ENCODE measurements around the gene TRIM28.

TRIM28 gene

DNA sequence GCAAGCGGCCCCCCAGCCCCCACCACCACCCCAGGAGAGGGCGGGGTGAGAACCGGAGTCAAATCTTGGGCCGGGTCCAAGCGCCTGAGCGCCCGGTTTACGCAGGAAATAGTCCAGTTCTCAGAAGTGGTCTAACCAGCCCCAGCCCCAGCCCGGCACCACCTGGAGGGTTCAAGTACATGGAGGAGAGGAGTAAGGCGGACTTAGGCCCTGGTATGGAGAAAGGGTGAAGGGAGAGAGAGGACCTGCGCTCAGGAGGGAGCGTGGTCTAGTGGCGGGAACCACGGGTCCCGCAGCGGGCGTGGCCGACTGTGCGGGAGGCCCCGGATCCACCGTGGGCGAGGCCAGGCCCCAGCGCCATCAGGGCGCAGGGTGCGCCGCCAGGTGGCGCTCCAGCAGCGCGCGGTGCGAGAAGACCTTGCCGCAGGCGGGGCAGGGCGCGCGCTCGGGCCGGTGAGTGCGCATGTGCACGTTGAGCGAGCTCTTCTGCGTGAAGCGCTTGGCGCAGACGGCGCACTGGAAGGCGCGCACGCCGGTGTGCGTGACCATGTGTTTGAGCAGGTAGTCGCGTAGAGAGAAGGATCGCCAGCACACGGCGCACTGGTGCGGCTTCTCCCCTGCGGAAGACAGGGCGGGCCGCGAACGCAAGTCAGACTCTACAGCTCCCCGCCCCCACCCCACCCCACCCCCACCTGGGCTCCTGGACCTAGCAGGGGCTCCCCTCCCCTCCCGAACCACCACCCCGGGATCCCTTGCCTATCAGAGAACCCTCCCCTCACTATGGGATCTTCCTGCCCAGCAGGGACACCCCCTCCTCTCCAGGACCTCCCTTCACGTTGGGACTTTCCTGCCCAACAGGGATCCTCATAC lies 29.9 kb upstream of the TRIM28 start:
- 0 out of 2 replicates have a peak, but pooled peaks have one; percentile 40 for TF ChIP-seq EP300 (IDR thresholded peaks at IDR 0.05; ENCODE audit: borderline replicate concordance)
- peak; percentile 49; the same call in 1 of the 2 replicates for TF ChIP-seq EGR1 (IDR thresholded peaks at IDR 0.05)
- TF ChIP-seq, protein P1, sequence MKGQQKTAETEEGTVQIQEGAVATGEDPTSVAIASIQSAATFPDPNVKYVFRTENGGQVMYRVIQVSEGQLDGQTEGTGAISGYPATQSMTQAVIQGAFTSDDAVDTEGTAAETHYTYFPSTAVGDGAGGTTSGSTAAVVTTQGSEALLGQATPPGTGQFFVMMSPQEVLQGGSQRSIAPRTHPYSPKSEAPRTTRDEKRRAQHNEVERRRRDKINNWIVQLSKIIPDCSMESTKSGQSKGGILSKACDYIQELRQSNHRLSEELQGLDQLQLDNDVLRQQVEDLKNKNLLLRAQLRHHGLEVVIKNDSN (IDR thresholded peaks at IDR 0.05), result peak; percentile 57; the same call in 1 of the 2 replicates
- TF ChIP-seq YY1 (IDR thresholded peaks at IDR 0.05; ENCODE audit: low read depth), result peak; percentile 81
- no peak for TF ChIP-seq TAF1 (IDR thresholded peaks at IDR 0.05; ENCODE audit: low read depth)
- peak; percentile 67; the same call in 1 of the 2 replicates for TF ChIP-seq RAD21 (IDR thresholded peaks at IDR 0.05; ENCODE audit: low read depth)
- TF ChIP-seq ZBTB7A (IDR thresholded peaks at IDR 0.05; ENCODE audit: low read depth), result 0 out of 2 replicates have a peak, but pooled peaks have one; percentile 18
- TF ChIP-seq, protein P2, sequence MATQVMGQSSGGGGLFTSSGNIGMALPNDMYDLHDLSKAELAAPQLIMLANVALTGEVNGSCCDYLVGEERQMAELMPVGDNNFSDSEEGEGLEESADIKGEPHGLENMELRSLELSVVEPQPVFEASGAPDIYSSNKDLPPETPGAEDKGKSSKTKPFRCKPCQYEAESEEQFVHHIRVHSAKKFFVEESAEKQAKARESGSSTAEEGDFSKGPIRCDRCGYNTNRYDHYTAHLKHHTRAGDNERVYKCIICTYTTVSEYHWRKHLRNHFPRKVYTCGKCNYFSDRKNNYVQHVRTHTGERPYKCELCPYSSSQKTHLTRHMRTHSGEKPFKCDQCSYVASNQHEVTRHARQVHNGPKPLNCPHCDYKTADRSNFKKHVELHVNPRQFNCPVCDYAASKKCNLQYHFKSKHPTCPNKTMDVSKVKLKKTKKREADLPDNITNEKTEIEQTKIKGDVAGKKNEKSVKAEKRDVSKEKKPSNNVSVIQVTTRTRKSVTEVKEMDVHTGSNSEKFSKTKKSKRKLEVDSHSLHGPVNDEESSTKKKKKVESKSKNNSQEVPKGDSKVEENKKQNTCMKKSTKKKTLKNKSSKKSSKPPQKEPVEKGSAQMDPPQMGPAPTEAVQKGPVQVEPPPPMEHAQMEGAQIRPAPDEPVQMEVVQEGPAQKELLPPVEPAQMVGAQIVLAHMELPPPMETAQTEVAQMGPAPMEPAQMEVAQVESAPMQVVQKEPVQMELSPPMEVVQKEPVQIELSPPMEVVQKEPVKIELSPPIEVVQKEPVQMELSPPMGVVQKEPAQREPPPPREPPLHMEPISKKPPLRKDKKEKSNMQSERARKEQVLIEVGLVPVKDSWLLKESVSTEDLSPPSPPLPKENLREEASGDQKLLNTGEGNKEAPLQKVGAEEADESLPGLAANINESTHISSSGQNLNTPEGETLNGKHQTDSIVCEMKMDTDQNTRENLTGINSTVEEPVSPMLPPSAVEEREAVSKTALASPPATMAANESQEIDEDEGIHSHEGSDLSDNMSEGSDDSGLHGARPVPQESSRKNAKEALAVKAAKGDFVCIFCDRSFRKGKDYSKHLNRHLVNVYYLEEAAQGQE (IDR thresholded peaks at IDR 0.05; ENCODE audit: low read depth), result no peak
- TF ChIP-seq TCF12 (IDR thresholded peaks at IDR 0.05; ENCODE audit: low read depth), result no peak
- peak; percentile 15; the same call in 1 of the 2 replicates for TF ChIP-seq TEAD4 (IDR thresholded peaks at IDR 0.05)
- no peak; the same call in 1 of the 2 replicates for TF ChIP-seq NFIC (IDR thresholded peaks at IDR 0.05)
- no peak for TF ChIP-seq FOXM1 (IDR thresholded peaks at IDR 0.05; ENCODE audit: borderline replicate concordance, low read depth)
- TF ChIP-seq, protein P3, sequence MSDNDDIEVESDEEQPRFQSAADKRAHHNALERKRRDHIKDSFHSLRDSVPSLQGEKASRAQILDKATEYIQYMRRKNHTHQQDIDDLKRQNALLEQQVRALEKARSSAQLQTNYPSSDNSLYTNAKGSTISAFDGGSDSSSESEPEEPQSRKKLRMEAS (IDR thresholded peaks at IDR 0.05), result peak; percentile 95
- no peak; the same call in 1 of the 2 replicates for TF ChIP-seq CEBPB (IDR thresholded peaks at IDR 0.05)
- no peak for TF ChIP-seq CREB1 (IDR thresholded peaks at IDR 0.05; ENCODE audit: low read depth)

DNA sequence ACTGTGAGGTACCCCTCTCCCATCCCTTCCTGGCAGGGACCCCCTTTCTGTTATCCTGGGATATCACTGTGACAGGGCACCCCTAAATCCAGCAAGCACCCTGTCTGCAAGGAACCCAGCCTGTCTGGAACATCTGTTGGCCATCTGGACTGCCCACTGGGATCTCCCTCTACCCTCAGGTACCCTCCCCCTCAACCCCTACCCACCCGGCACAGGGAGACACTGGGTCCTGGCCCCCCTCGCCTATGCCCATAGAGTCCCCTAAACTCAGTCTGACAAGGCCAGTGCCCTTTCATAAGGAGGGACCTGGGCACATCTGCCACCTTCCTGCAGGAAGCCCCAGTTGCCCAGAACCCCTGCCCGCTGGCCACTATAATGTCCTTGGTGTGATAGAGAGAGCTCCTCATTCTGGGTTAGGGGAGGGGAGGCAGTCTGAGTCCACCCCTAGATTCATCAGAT lies 29.3 kb upstream of the TRIM28 start:
- TF ChIP-seq EGR1 (IDR thresholded peaks at IDR 0.05) (no peak), CEBPB (IDR thresholded peaks at IDR 0.05) (no peak), RAD21 (IDR thresholded peaks at IDR 0.05; ENCODE audit: low read depth) (no peak), EP300 (IDR thresholded peaks at IDR 0.05; ENCODE audit: borderline replicate concordance) (no peak), TEAD4 (IDR thresholded peaks at IDR 0.05) (no peak), FOXM1 (IDR thresholded peaks at IDR 0.05; ENCODE audit: borderline replicate concordance, low read depth) (no peak), NFIC (IDR thresholded peaks at IDR 0.05) (no peak), TAF1 (IDR thresholded peaks at IDR 0.05; ENCODE audit: low read depth) (no peak), CREB1 (IDR thresholded peaks at IDR 0.05; ENCODE audit: low read depth) (no peak), ZBTB7A (IDR thresholded peaks at IDR 0.05; ENCODE audit: low read depth) (no peak), YY1 (IDR thresholded peaks at IDR 0.05; ENCODE audit: low read depth) (no peak), TCF12 (IDR thresholded peaks at IDR 0.05; ENCODE audit: low read depth) (no peak)
- TF ChIP-seq, protein P1 (IDR thresholded peaks at IDR 0.05), result no peak
- TF ChIP-seq, protein P3 (IDR thresholded peaks at IDR 0.05), result no peak
- TF ChIP-seq, protein P2 (IDR thresholded peaks at IDR 0.05; ENCODE audit: low read depth), result no peak

DNA sequence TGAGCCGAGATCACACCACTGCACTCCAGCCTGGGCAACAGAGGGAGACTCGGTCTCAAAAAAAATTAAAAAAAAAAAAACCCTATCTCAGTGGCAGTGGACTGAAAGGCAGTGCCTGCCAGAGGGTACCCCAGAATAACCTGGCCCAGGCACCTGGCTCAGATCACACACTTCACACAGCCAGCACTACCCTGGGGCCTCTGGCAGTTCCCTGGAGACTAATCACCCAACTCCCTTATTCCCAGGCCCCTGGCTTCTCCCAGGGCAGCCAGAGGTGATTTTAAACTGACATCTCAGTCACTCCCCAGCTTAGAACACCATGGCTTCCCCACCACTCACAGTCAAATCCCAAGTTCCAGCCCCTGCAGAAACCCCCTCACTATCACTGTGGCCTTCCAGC lies 28.6 kb upstream of the TRIM28 start:
- TF ChIP-seq, protein P1 (IDR thresholded peaks at IDR 0.05), result no peak
- TF ChIP-seq EP300 (IDR thresholded peaks at IDR 0.05; ENCODE audit: borderline replicate concordance), result no peak
- no peak for TF ChIP-seq ZBTB7A (IDR thresholded peaks at IDR 0.05; ENCODE audit: low read depth)
- no peak for TF ChIP-seq EGR1 (IDR thresholded peaks at IDR 0.05)
- TF ChIP-seq CEBPB (IDR thresholded peaks at IDR 0.05), result no peak
- no peak for TF ChIP-seq TEAD4 (IDR thresholded peaks at IDR 0.05)
- TF ChIP-seq, protein P3 (IDR thresholded peaks at IDR 0.05), result no peak
- no peak for TF ChIP-seq TAF1 (IDR thresholded peaks at IDR 0.05; ENCODE audit: low read depth)
- TF ChIP-seq, protein P2 (IDR thresholded peaks at IDR 0.05; ENCODE audit: low read depth), result no peak
- no peak for TF ChIP-seq RAD21 (IDR thresholded peaks at IDR 0.05; ENCODE audit: low read depth)
- no peak for TF ChIP-seq TCF12 (IDR thresholded peaks at IDR 0.05; ENCODE audit: low read depth)
- no peak for TF ChIP-seq FOXM1 (IDR thresholded peaks at IDR 0.05; ENCODE audit: borderline replicate concordance, low read depth)
- TF ChIP-seq CREB1 (IDR thresholded peaks at IDR 0.05; ENCODE audit: low read depth), result no peak
- TF ChIP-seq YY1 (IDR thresholded peaks at IDR 0.05; ENCODE audit: low read depth), result no peak
- TF ChIP-seq NFIC (IDR thresholded peaks at IDR 0.05), result no peak
